Heart right ventricle (tissue), 16 donors: ENCODE measurements around the gene BUB1B. TPM values are rescaled to one million over a fixed set of nuclear protein-coding genes. Genes with fewer than 3 reads are reported as not detected.

ENCODE experiments used
- ATAC-seq, 8 donors: fragments of 200-7000 bp; cut with Tn5 transposase; one replicate each; pipeline ENCODE4 v1.9.1; 2020; ENCODE audit warnings: mild to moderate bottlenecking in 8 of 8, moderate library complexity in 8 of 8, moderate number of reproducible peaks in 1 of 8
- DNase-seq, 2 donors: peaks; one replicate each; pipeline ENCODE4 v3.0.0-alpha.2; 2020
- H3K27ac ChIP-seq, 10 donors: fragments of 200-600 bp; sonication (generic) in 2 of 10; one replicate each; pipeline versions ENCODE4 v1.5.0 to v1.8.0; 2020 to 2022; ENCODE audit warnings: mild to moderate bottlenecking in 3 of 10
- H3K27me3 ChIP-seq, 7 donors: fragments of 200-600 bp; one replicate each; pipeline ENCODE4 v1.8.0; 2021 to 2022; ENCODE audit warnings: mild to moderate bottlenecking in 2 of 7
- H3K36me3 ChIP-seq, 9 donors: fragments of 200-600 bp; sonication (generic) in 1 of 9; one replicate each; pipeline versions ENCODE4 v1.5.0 to v1.8.0; 2020 to 2022; ENCODE audit warnings: mild to moderate bottlenecking in 2 of 9
- H3K4me1 ChIP-seq, 9 donors: fragments of 200-600 bp; sonication (generic) in 1 of 9; one replicate each; pipeline versions ENCODE4 v1.5.0 to v1.8.0; 2020 to 2022; ENCODE audit warnings: mild to moderate bottlenecking in 4 of 9
- H3K4me3 ChIP-seq, 10 donors: fragments of 200-600 bp; sonication (generic) in 2 of 10; one replicate each; pipeline versions ENCODE4 v1.5.0 to v1.8.0; 2020 to 2022; ENCODE audit warnings: mild to moderate bottlenecking in 7 of 10, moderate library complexity in 2 of 10
- H3K9me3 ChIP-seq, 11 donors: fragments of 200-600 bp in 10 of 11; sonication (generic) in 2 of 11; one replicate each; pipeline versions ENCODE4 v1.5.0 to v1.8.0; 2013 to 2022; ENCODE audit warnings: mild to moderate bottlenecking in 2 of 11, control low read depth in 1 of 11, moderate library complexity in 1 of 11
- CTCF ChIP-seq, 9 donors: fragments of 200-600 bp; sonication (generic) in 2 of 9; IDR thresholded peaks; one replicate each; pipeline versions ENCODE4 v1.5.0 to v1.8.0; 2021 to 2022; ENCODE audit warnings: antibody characterized with exemption in 9 of 9, mild to moderate bottlenecking in 5 of 9, moderate library complexity in 1 of 9
- WGBS, 2 donors: extraction: QIAGEN DNeasy Blood & Tissue Kit; methylation state at CpG; one replicate each; pipeline ENCODE4 v1.1.7; 2013; ENCODE audit warnings: inconsistent platforms in 1 of 2; 5-methylcytosine and 5-hydroxymethylcytosine counted together
- intact Hi-C, 10 donors: fragments of 100-400 bp; cut with DNase I; formaldehyde crosslinking; loops; one replicate each; pipeline versions ENCODE4 v1.11.1 to v1.14.2; 2022
- polyA plus RNA-seq, 2 donors: library from polyadenylated mRNA; stranded (reverse); fragments of 200-250 nt; gene quantifications; one replicate each; pipeline ENCODE4 v1.2.3, GENCODE V29; 2013
- total RNA-seq, 10 donors: library from RNA; stranded (reverse); fragmentation: NEBNext Ultra II Directional in 3 of 10; extraction: Animal tissue kit (Norgen Biotek cat#: 25700) in 3 of 10; gene quantifications; one replicate each; pipeline versions ENCODE4 v1.2.1 to v1.2.4, GENCODE V29; 2021 to 2023
- donor health status: Arrhythmogenic right ventricular cardiomyopathy.
- donor health status: ischemic (EF 13 %, LVEDD 7.1; RV severe dilation, severe dysfunction).
- donor health status: healthy with polysubstance abuse.
- donor health status: DM: no; HTN: yes; CAD: no.
- donor health status: DM: no; HTN: no; CAD: no.
- donor health status: ischemic (EF 25% LVEDD 6.9; RV normal size, moderate dysfunction).
- donor health status: ischemic (EF 25% LVEDD 5.7; RV mildly dilated, moderate dysfunction).
- donor health status: healthy.
- donor health status: DM: yes; HTN: yes; CAD: no.
- donor health status: Ischemic cardiomyopathy.
- donor health status: ischemic (EF 35%, LVEDD 5.7; RV mildly dilated, moderate dysfunction).
- donor health status: nonischemic (EF 11% LVEDD 7.7; RV severe dilation, severe dysfunction).
- donor health status: DM: yes; HTN: yes; CAD: no.
- donor health status: PGD.
- donor health status: ischemic (EF 29% LVEDD 5.4; RV normal size, mild dysfunction).
- donor health status: nonischemic (EF 23%, LVEDD 6.1; RV moderate dilation, normal function).

Gene BUB1B
- total and polyA plus RNA-seq, 12 donors, result 0.17 to 5.1 (median 1.0) TPM

GRCh38 chr15:40157778-40158447 is 3.0 kb upstream of the BUB1B start:
- WGBS, 2 donors, result 88 to 90% methylated on average over 7 of the region's 7 CpGs
- Histone ChIP-seq H3K4me1 (peaks cover 0 to 23% (median 10%) of the 10 kb centered on the region in 9 donors), H3K4me3 (no peak overlapping the region), H3K36me3 (no peaks in the 10 kb centered on the region), H3K27ac (no peak overlapping the region), H3K9me3 (no peaks in the 10 kb centered on the region), H3K27me3 (no peaks in the 10 kb centered on the region)
- DNase-seq, result no peak
- intact Hi-C loops, result loop anchor here in 1 of 10 donors (5.0 kb wide), 1 partner anchor 46 kb away; no protein-coding TSS in a partner anchor
- no peak for TF ChIP-seq CTCF (IDR thresholded peaks at IDR 0.05)
- ATAC-seq, result no peak

GRCh38 chr15:40160021-40160420 is 848 bp upstream of the BUB1B start:
- DNase-seq (no peak), ATAC-seq (no peak)
- Histone ChIP-seq H3K4me3 (no peak overlapping the region), H3K27ac (no peak overlapping the region), H3K4me1 (peaks cover 0 to 30% (median 10%) of the 10 kb centered on the region in 9 donors), H3K36me3 (peaks cover 0 to 5% (median 0%) of the 10 kb centered on the region in 9 donors), H3K9me3 (no peaks in the 10 kb centered on the region), H3K27me3 (no peaks in the 10 kb centered on the region)
- 95 to 96% methylated on average over 3 of the region's 3 CpGs for WGBS, 2 donors
- intact Hi-C loops, result loop anchor here in 5 of 10 donors (5.0 kb wide), 3 partner anchors 53 to 118 kb away; partner anchors contain the start of gene BMF (in 3 of the 5)
- no peak for TF ChIP-seq CTCF (IDR thresholded peaks at IDR 0.05)

GRCh38 chr15:40161693-40162391 is 973 bp downstream of the BUB1B start:
- intact Hi-C loops, result loop anchor here in 5 of 10 donors (5.0 kb wide), 3 partner anchors 55 to 120 kb away; partner anchors contain the start of gene BMF (in 3 of the 5)
- DNase-seq (no peak), ATAC-seq (no peak)
- Histone ChIP-seq H3K4me3 (peak overlapping the region in 5 of 10 donors; percentile 57 to 66 (median 64)), H3K4me1 (peaks cover 0 to 30% (median 10%) of the 10 kb centered on the region in 9 donors), H3K36me3 (peaks cover 0 to 17% (median 0%) of the 10 kb centered on the region in 9 donors), H3K27ac (no peak overlapping the region), H3K9me3 (no peaks in the 10 kb centered on the region), H3K27me3 (no peaks in the 10 kb centered on the region)
- no peak for TF ChIP-seq CTCF (IDR thresholded peaks at IDR 0.05)
- 5 to 9% methylated on average over 2 of the region's 2 CpGs for WGBS, 2 donors

- TF ChIP-seq CTCF (IDR thresholded peaks at IDR 0.05), result no peak
- 89 to 93% methylated on average over 2 of the region's 2 CpGs for WGBS, 2 donors
- peaks cover 0 to 30% (median 10%) of the 10 kb centered on the region in 9 donors for H3K4me1 ChIP-seq
- ATAC-seq (no peak), DNase-seq (no peak)
- peaks cover 0 to 17% (median 0%) of the 10 kb centered on the region in 9 donors for H3K36me3 ChIP-seq
- H3K27me3 ChIP-seq, result no peaks in the 10 kb centered on the region
- intact Hi-C loops, result loop anchor here in 5 of 10 donors (5.0 kb wide), 3 partner anchors 55 to 120 kb away; partner anchors contain the start of gene BMF (in 3 of the 5)
- H3K4me3 ChIP-seq, result peak overlapping the region in 1 of 10 donors; percentile 64
- H3K9me3 ChIP-seq, result no peaks in the 10 kb centered on the region
- H3K27ac ChIP-seq, result no peak overlapping the region
Observed at GRCh38 chr15:40162552-40162951, 1.7 kb downstream of the BUB1B start.
